Activated effector memory CD4-positive, alpha-beta T cell treated with anti-CD3 and anti-CD28 coated beads, Interleukin-2, amount 50 U/mL, for 16 hours (primary cell): ENCODE results near the gene CCT6B.
"Not testable (repeated sequence)": the region's sequence is repeated elsewhere in the genome, so short reads cannot be mapped to it uniquely, and the experiment has no call there.

Source experiments
- DNase-seq: peaks from one replicate; pipeline ENCODE4 v3.0.0-alpha.2; 2020

The CCT6B gene

GRCh38 chr17:34979650-34980352 lies 18.5 kb upstream of the CCT6B start:
- DNase-seq, result no peak

- DNase-seq, result no peak
These were observed 17.9 kb upstream of the CCT6B start for GRCh38 chr17:34979153-34979552.

GRCh38 chr17:34974794-34975785 lies 13.8 kb upstream of the CCT6B start:
- no peak for DNase-seq

- no peak for DNase-seq
These were observed 12.9 kb upstream of the CCT6B start for GRCh38 chr17:34974179-34974578.

GRCh38 chr17:34958438-34958837 lies 2.8 kb downstream of the CCT6B start:
- DNase-seq, result no peak

- DNase-seq, result not testable (repeated sequence)
These were observed 10.5 kb downstream of the CCT6B start for GRCh38 chr17:34950780-34951179.

GRCh38 chr17:34930283-34930682 lies 31.0 kb downstream of the CCT6B start:
- no peak for DNase-seq

- DNase-seq, result no peak
These were observed 34.6 kb downstream of the CCT6B start for GRCh38 chr17:34926661-34927060.

- DNase-seq, result no peak
These were observed 40.6 kb downstream of the CCT6B start for GRCh38 chr17:34920676-34921075.

- no peak for DNase-seq
These were observed 43.9 kb downstream of the CCT6B start for GRCh38 chr17:34917381-34917780.

GRCh38 chr17:34916120-34916519 lies 45.1 kb downstream of the CCT6B start:
- DNase-seq, result no peak

GRCh38 chr17:34913001-34913400 lies 48.3 kb downstream of the CCT6B start:
- DNase-seq, result no peak

- DNase-seq, result no peak
These were observed 52.2 kb downstream of the CCT6B start for GRCh38 chr17:34909040-34909439.

GRCh38 chr17:34902831-34903547 lies 58.3 kb downstream of the CCT6B start:
- DNase-seq, result no peak

GRCh38 chr17:34899643-34900291 lies 61.5 kb downstream of the CCT6B start:
- DNase-seq, result no peak

GRCh38 chr17:34895383-34895782 lies 65.9 kb downstream of the CCT6B start:
- DNase-seq, result no peak

- DNase-seq, result no peak
These were observed 66.3 kb downstream of the CCT6B start for GRCh38 chr17:34894964-34895363.

GRCh38 chr17:34892461-34893249 lies 68.6 kb downstream of the CCT6B start:
- DNase-seq, result no peak

GRCh38 chr17:34886831-34887230 lies 74.4 kb downstream of the CCT6B start:
- DNase-seq, result no peak

GRCh38 chr17:34885076-34885475 lies 76.2 kb downstream of the CCT6B start:
- no peak for DNase-seq

- no peak for DNase-seq
These were observed 76.7 kb downstream of the CCT6B start for GRCh38 chr17:34884597-34884996.
